DMS53 (cell line): ENCODE measurements around the gene KAT2B.
"Not testable (repeated sequence)": the region's sequence is repeated elsewhere in the genome, so short reads cannot be mapped to it uniquely, and the experiment has no call there.

ENCODE experiments used
- DNase-seq: peaks from one replicate; lab custom pipeline; 2025; lab: John Stamatoyannopoulos, UW

The KAT2B gene

GRCh38 chr3:20039765-20040547 is at the start of gene KAT2B:
Gene KAT2B (plus strand): TSS chr3:20040446. CDS start chr3:20040478, 32 bp downstream.
- peak; percentile 76 for DNase-seq

- no peak for DNase-seq
Measured at GRCh38 chr3:19994796-19995195, 45.5 kb upstream of the KAT2B start.

- DNase-seq = no peak
Measured at GRCh38 chr3:19997502-19997901, 42.7 kb upstream of the KAT2B start.

GRCh38 chr3:20001932-20002331 is 38.3 kb upstream of the KAT2B start:
- DNase-seq = no peak

GRCh38 chr3:20007960-20008359 is 32.3 kb upstream of the KAT2B start:
- DNase-seq = no peak

- no peak for DNase-seq
Measured at GRCh38 chr3:20008646-20009045, 31.6 kb upstream of the KAT2B start.

GRCh38 chr3:20012164-20012563 is 28.1 kb upstream of the KAT2B start, which contains the start of gene PP2D1:
Gene PP2D1 (minus strand): TSS chr3:20012264. CDS start chr3:20012072, 192 bp downstream.
- no peak for DNase-seq

GRCh38 chr3:20013396-20013795 is 26.9 kb upstream of the KAT2B start:
- DNase-seq = no peak

- DNase-seq = no peak
Measured at GRCh38 chr3:20015525-20015924, 24.7 kb upstream of the KAT2B start.

- DNase-seq = not testable (repeated sequence)
Measured at GRCh38 chr3:20016076-20016475, 24.2 kb upstream of the KAT2B start.

GRCh38 chr3:20022954-20023622 is 17.2 kb upstream of the KAT2B start:
- DNase-seq = no peak

GRCh38 chr3:20023623-20024405 is 16.4 kb upstream of the KAT2B start:
- DNase-seq = no peak

- DNase-seq = no peak
Measured at GRCh38 chr3:20027136-20027535, 13.1 kb upstream of the KAT2B start.

GRCh38 chr3:20028905-20029331 is 11.3 kb upstream of the KAT2B start:
- no peak for DNase-seq

GRCh38 chr3:20031939-20032338 is 8.3 kb upstream of the KAT2B start:
- DNase-seq = not testable (repeated sequence)

- no peak for DNase-seq
Measured at GRCh38 chr3:20035019-20035418, 5.2 kb upstream of the KAT2B start.

GRCh38 chr3:20037255-20037996 is 2.8 kb upstream of the KAT2B start:
- DNase-seq = no peak

GRCh38 chr3:20038699-20039465 is 1.4 kb upstream of the KAT2B start:
- no peak for DNase-seq

GRCh38 chr3:20039466-20039764 is 831 bp upstream of the KAT2B start:
- DNase-seq = no peak

GRCh38 chr3:20040548-20041196 is 426 bp downstream of the KAT2B start:
- peak; percentile 58 for DNase-seq
